GM18511 (cell line): Measurements from ENCODE around the gene HOXA4.

Source experiments
- ATAC-seq: cut with Tn5 transposase; IDR thresholded peaks from one replicate; pipeline ENCODE4 v1.9.1; 2021; ENCODE audit warnings: mild to moderate bottlenecking, moderate library complexity; ENCODE audit not compliant: unreplicated experiment

Gene HOXA4

GRCh38 chr7:27130540-27131389 is at the start of gene HOXA4:
Gene HOXA4, minus strand, starts transcription at chr7:27130757. Its CDS starts 24 bp downstream, at chr7:27130733.
- ATAC-seq: peak; percentile 89

- no peak for ATAC-seq
Observed at GRCh38 chr7:27179503-27180430, 49.2 kb upstream of the HOXA4 start.

GRCh38 chr7:27179030-27179429 is 48.5 kb upstream of the HOXA4 start:
- no peak for ATAC-seq

- no peak for ATAC-seq
Observed at GRCh38 chr7:27178366-27178765, 47.8 kb upstream of the HOXA4 start.

GRCh38 chr7:27177795-27178320 is 47.3 kb upstream of the HOXA4 start:
- ATAC-seq: no peak

GRCh38 chr7:27176962-27177794 is 46.6 kb upstream of the HOXA4 start:
- no peak for ATAC-seq

GRCh38 chr7:27176524-27176845 is 45.9 kb upstream of the HOXA4 start:
- ATAC-seq: no peak

GRCh38 chr7:27175626-27176523 is 45.3 kb upstream of the HOXA4 start:
- ATAC-seq: no peak

GRCh38 chr7:27174874-27175625 is 44.5 kb upstream of the HOXA4 start:
- no peak for ATAC-seq

- ATAC-seq: no peak
Observed at GRCh38 chr7:27173956-27174873, 43.7 kb upstream of the HOXA4 start, which contains the start of gene HOXA10. Gene HOXA10, minus strand, starts transcription at chr7:27174320. Its CDS starts 14 bp downstream, at chr7:27174306.

GRCh38 chr7:27173511-27173955 is 43.0 kb upstream of the HOXA4 start:
- ATAC-seq: no peak

- ATAC-seq: no peak
Observed at GRCh38 chr7:27172823-27173510, 42.4 kb upstream of the HOXA4 start.

GRCh38 chr7:27172315-27172774 is 41.8 kb upstream of the HOXA4 start:
- ATAC-seq: no peak

- no peak for ATAC-seq
Observed at GRCh38 chr7:27171637-27172314, 41.2 kb upstream of the HOXA4 start.

- no peak for ATAC-seq
Observed at GRCh38 chr7:27171325-27171636, 40.7 kb upstream of the HOXA4 start.

GRCh38 chr7:27170426-27171324 is 40.1 kb upstream of the HOXA4 start:
- no peak for ATAC-seq
